Testis (tissue), 2 donors: ENCODE data around the gene KRTAP4-2.

ENCODE experiments used
- CTCF ChIP-seq, 3 experiments: fragments of 450-650 bp in 2 of 3; fragments of 200-600 bp in 1 of 3; sonication (generic) in 1 of 3; IDR thresholded peaks; one replicate each; pipeline ENCODE4 v1.5.1; 2016 to 2019; ENCODE audit warnings: antibody characterized with exemption in 3 of 3, mild to moderate bottlenecking in 2 of 3, moderate library complexity in 1 of 3
- POLR2A ChIP-seq: fragments of 450-650 bp; IDR thresholded peaks from one replicate; pipeline ENCODE4 v1.6.1; 2017; ENCODE audit warnings: antibody characterized with exemption, mild to moderate bottlenecking, moderate library complexity

- no peak for TF ChIP-seq CTCF (IDR thresholded peaks at IDR 0.05)
- no peak for TF ChIP-seq POLR2A
Measured at GRCh38 chr17:41133880-41134735, 43.9 kb downstream of the KRTAP4-2 start.
